H9 (cell line): Measurements from ENCODE around the gene ALG14. TPM values are rescaled to one million over a fixed set of nuclear protein-coding genes. Genes with fewer than 3 reads are reported as not detected.

Source experiments
- DNase-seq: peaks from one replicate; pipeline ENCODE4 v3.0.0-alpha.2; 2017
- H2AFZ ChIP-seq: one replicate; pipeline ENCODE4 v1.6.1; 2013; ENCODE audit warnings: mild to moderate bottlenecking, low read length, control low read depth, moderate library complexity
- H2AK5ac ChIP-seq: 2 replicates; pipeline ENCODE4 v1.6.1; 2013; ENCODE audit warnings: low read length, control low read depth, mixed read lengths; ENCODE audit not compliant: insufficient read length
- H2BK120ac ChIP-seq: one replicate; pipeline ENCODE4 v1.6.1; 2013; ENCODE audit warnings: low read depth, mild to moderate bottlenecking, low read length, control low read depth, inconsistent platforms; ENCODE audit not compliant: poor library complexity, severe bottlenecking
- H2BK12ac ChIP-seq: 2 replicates; pipeline ENCODE4 v1.6.1; 2013; ENCODE audit warnings: low read length, control low read depth, mixed read lengths, low read depth; ENCODE audit not compliant: insufficient read length
- H2BK15ac ChIP-seq: 2 replicates; pipeline ENCODE4 v1.6.1; 2013; ENCODE audit warnings: low read depth, low read length, control low read depth
- H2BK20ac ChIP-seq: one replicate; pipeline ENCODE4 v1.6.1; 2013; ENCODE audit warnings: low read depth, mild to moderate bottlenecking, low read length, control low read depth, inconsistent platforms; ENCODE audit not compliant: poor library complexity, severe bottlenecking
- H2BK5ac ChIP-seq: 2 replicates; pipeline ENCODE4 v1.6.1; 2013; ENCODE audit warnings: low read length, control low read depth, mixed read lengths; ENCODE audit not compliant: insufficient read length
- H3K14ac ChIP-seq: 2 replicates; pipeline ENCODE4 v1.6.1; 2013; ENCODE audit warnings: low read length, control low read depth; ENCODE audit not compliant: insufficient read depth
- H3K18ac ChIP-seq: 2 replicates; pipeline ENCODE4 v1.6.1; 2013; ENCODE audit warnings: low read depth, mild to moderate bottlenecking, mixed read lengths, low read length, control low read depth; ENCODE audit not compliant: insufficient read length
- H3K23ac ChIP-seq: 2 replicates; pipeline ENCODE4 v1.6.1; 2013; ENCODE audit warnings: low read length, control low read depth, mixed read lengths, low read depth; ENCODE audit not compliant: insufficient read length
- H3K23me2 ChIP-seq: 2 replicates; pipeline ENCODE4 v1.6.1; 2013; ENCODE audit warnings: low read depth, mild to moderate bottlenecking, mixed read lengths, low read length, control low read depth; ENCODE audit not compliant: insufficient read length, poor library complexity, severe bottlenecking
- H3K27ac ChIP-seq: 2 replicates; pipeline ENCODE4 v1.5.1; 2013; ENCODE audit warnings: low read length, control low read depth, mixed read lengths, low read depth; ENCODE audit not compliant: insufficient read length
- H3K27me3 ChIP-seq: 2 replicates; pipeline ENCODE4 v1.6.1; 2013; ENCODE audit warnings: low read length, control low read depth, inconsistent platforms; ENCODE audit not compliant: insufficient read depth
- H3K4ac ChIP-seq: 2 replicates; pipeline ENCODE4 v1.6.1; 2013; ENCODE audit warnings: low read depth, mild to moderate bottlenecking, control low read depth, inconsistent platforms, low read length, moderate library complexity
- H3K4me1 ChIP-seq: 2 replicates; pipeline ENCODE4 v1.6.1; 2013; ENCODE audit warnings: low read length, control low read depth, inconsistent platforms; ENCODE audit not compliant: insufficient read depth
- H3K4me2 ChIP-seq: 2 replicates; pipeline ENCODE4 v1.6.1; 2013; ENCODE audit warnings: low read length, control low read depth, mixed read lengths; ENCODE audit not compliant: insufficient read length, insufficient read depth
- H3K56ac ChIP-seq: 2 replicates; pipeline ENCODE4 v1.6.1; 2013; ENCODE audit warnings: low read depth, mild to moderate bottlenecking, mixed read lengths, low read length, control low read depth; ENCODE audit not compliant: insufficient read length
- H3K79me1 ChIP-seq: 2 replicates; pipeline ENCODE4 v1.6.1; 2013; ENCODE audit warnings: low read depth, mild to moderate bottlenecking, moderate library complexity, low read length, control low read depth, inconsistent platforms; ENCODE audit not compliant: insufficient read depth, poor library complexity, severe bottlenecking
- H3K79me2 ChIP-seq: 2 replicates; pipeline ENCODE4 v1.6.1; 2013; ENCODE audit warnings: low read length, control low read depth, inconsistent platforms; ENCODE audit not compliant: insufficient read depth
- H3K9ac ChIP-seq: 2 replicates; pipeline ENCODE4 v1.6.1; 2013; ENCODE audit warnings: low read length, control low read depth, mixed read lengths; ENCODE audit not compliant: insufficient read length; ENCODE audit errors: extremely low read depth
- H3K9me3 ChIP-seq: one replicate; pipeline ENCODE4 v1.6.1; 2013; ENCODE audit warnings: low read depth, low read length, inconsistent platforms; ENCODE audit not compliant: control insufficient read depth
- H3T11ph ChIP-seq: one replicate; pipeline ENCODE4 v1.6.1; 2013; ENCODE audit warnings: mild to moderate bottlenecking, low read length, control low read depth, inconsistent platforms
- H4K20me1 ChIP-seq: one replicate; pipeline ENCODE4 v1.6.1; 2013; ENCODE audit not compliant: control insufficient read depth, insufficient read length, insufficient read depth
- H4K5ac ChIP-seq: 2 replicates; pipeline ENCODE4 v1.6.1; 2013; ENCODE audit warnings: low read depth, mild to moderate bottlenecking, mixed read lengths, low read length, control low read depth; ENCODE audit not compliant: insufficient read length
- H4K8ac ChIP-seq: replicated peaks from 2 replicates; pipeline ENCODE4 v1.6.1; 2013; ENCODE audit warnings: low read length, control low read depth, mixed read lengths, low read depth; ENCODE audit not compliant: insufficient read length
- H4K91ac ChIP-seq: 2 replicates; pipeline ENCODE4 v1.6.1; 2013; ENCODE audit warnings: low read depth, mild to moderate bottlenecking, moderate library complexity, mixed read lengths, low read length, control low read depth; ENCODE audit not compliant: insufficient read length
- H3K27ac Mint-ChIP-seq, 3 experiments: 2 replicates in 2 of 3; 3 replicates in 1 of 3; pipeline ENCODE4 v1.8.0; 2020 to 2021; ENCODE audit warnings: mixed read lengths in 3 of 3, mild to moderate bottlenecking in 1 of 3, moderate library complexity in 1 of 3
- H3K27me3 Mint-ChIP-seq: 2 replicates; pipeline ENCODE4 v1.8.0; 2021; ENCODE audit warnings: low read depth, mild to moderate bottlenecking, moderate library complexity, mixed read lengths
- H3K36me3 Mint-ChIP-seq, 3 experiments: 2 replicates in 2 of 3; 3 replicates in 1 of 3; pipeline ENCODE4 v1.8.0; 2020 to 2021; ENCODE audit warnings: low read depth in 3 of 3, mixed read lengths in 3 of 3; ENCODE audit not compliant: insufficient read depth in 1 of 3
- H3K4me1 Mint-ChIP-seq, 2 experiments: 2 replicates each; pipeline ENCODE4 v1.8.0; 2020; ENCODE audit warnings: mixed read lengths in 2 of 2
- H3K4me3 Mint-ChIP-seq, 2 experiments: 2 replicates in 1 of 2; 3 replicates in 1 of 2; pipeline ENCODE4 v1.8.0; 2020 to 2021; ENCODE audit warnings: mild to moderate bottlenecking in 2 of 2, mixed read lengths in 2 of 2, moderate library complexity in 1 of 2
- H3K9me3 Mint-ChIP-seq, 2 experiments: 2 replicates in 1 of 2; 3 replicates in 1 of 2; pipeline ENCODE4 v1.8.0; 2020; ENCODE audit warnings: mild to moderate bottlenecking in 2 of 2, mixed read lengths in 2 of 2, moderate library complexity in 1 of 2
- WGBS: extraction: QIAGEN DNeasy Blood & Tissue Kit; methylation state at CpG from one replicate; pipeline ENCODE4 v1.1.7; 2013; ENCODE audit warnings: missing lambda C conversion rate, low lambda C conversion rate, mixed read lengths; ENCODE audit not compliant: insufficient read length; ENCODE audit errors: extremely low coverage; 5-methylcytosine and 5-hydroxymethylcytosine counted together
- total RNA-seq: library from RNA; stranded (reverse); gene quantifications from 2 replicates; pipeline ENCODE4 v1.2.1, GENCODE V29; 2021
- TF ChIP-seq, protein P1 (sequence below): fragments of 200-600 bp; sonication (generic); conservative IDR thresholded peaks from 3 replicates; pipeline ENCODE4 v1.8.0; 2021; ENCODE audit warnings: antibody characterized with exemption, mild to moderate bottlenecking

The ALG14 gene
- total RNA-seq, 1 experiment from 2014 or later: 2.5 TPM

DNA sequence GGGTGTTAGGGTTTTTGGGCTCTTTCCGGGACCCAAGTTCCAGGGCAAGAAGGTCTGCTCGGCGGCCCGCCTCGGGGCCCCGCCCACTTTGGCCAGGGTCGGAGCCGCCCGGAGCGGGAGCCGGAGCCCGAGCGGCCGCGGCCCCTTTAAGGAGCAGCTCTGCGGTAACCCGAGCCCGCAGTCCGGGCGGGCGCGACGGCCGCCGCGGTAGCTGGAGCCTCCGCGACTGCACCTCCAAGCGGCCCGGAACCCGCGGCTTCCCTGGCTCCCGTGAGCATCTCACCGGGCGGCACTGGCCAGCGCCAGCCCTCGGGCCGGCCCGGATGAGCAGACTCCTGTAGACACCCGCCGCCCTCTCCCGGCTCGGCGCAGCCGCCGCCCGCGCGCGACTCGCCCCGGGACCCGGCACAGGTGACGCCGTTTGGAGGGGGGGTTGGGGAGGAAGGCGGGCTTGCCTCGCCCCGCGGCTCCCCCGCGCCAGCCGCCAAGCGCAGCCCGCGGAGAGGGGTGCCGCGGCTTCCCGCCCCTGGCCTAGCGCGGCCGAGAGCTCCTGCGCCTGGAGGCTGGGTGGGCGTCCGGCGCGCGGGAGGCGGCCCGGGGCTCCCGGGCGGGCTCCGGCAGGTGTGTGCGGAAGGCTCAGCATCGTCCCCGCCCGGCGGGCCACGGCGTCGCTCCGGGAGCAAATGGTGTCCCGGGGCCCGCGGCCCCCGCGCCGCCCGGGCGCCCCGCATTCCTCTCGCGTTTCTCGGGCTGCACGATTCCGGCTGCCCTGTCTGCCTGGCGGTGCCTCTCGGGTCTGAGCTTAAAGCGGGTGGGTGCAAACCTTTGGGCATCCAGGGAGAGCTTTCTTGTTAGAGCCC, 44.7 kb upstream of the ALG14 start, which contains the start of gene TLCD4:
Gene TLCD4, plus strand, starts transcription at position 149 of the 860 bp plus-strand sequence. CDS start 26,547 bp downstream, outside the sequence.
- H2AK5ac ChIP-seq: no peak within 1 kb of the TSS
- no peaks in the 10 kb centered on the region for H3K79me2 ChIP-seq
- H3K4me3 Mint-ChIP-seq: peak within 1 kb of the TSS; percentile 84 to 96
- H4K91ac ChIP-seq: no peak within 1 kb of the TSS
- no peak within 1 kb of the TSS for H2BK20ac ChIP-seq
- no peak within 1 kb of the TSS for H4K8ac ChIP-seq
- H3K36me3 Mint-ChIP-seq: no peaks in the 10 kb centered on the region
- peak within 1 kb of the TSS; percentile 87 for H2AFZ ChIP-seq
- no peak within 1 kb of the TSS for H3K27ac ChIP-seq
- no peak within 1 kb of the TSS for H3K4ac ChIP-seq
- TF ChIP-seq, protein P1, sequence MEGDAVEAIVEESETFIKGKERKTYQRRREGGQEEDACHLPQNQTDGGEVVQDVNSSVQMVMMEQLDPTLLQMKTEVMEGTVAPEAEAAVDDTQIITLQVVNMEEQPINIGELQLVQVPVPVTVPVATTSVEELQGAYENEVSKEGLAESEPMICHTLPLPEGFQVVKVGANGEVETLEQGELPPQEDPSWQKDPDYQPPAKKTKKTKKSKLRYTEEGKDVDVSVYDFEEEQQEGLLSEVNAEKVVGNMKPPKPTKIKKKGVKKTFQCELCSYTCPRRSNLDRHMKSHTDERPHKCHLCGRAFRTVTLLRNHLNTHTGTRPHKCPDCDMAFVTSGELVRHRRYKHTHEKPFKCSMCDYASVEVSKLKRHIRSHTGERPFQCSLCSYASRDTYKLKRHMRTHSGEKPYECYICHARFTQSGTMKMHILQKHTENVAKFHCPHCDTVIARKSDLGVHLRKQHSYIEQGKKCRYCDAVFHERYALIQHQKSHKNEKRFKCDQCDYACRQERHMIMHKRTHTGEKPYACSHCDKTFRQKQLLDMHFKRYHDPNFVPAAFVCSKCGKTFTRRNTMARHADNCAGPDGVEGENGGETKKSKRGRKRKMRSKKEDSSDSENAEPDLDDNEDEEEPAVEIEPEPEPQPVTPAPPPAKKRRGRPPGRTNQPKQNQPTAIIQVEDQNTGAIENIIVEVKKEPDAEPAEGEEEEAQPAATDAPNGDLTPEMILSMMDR: no peak
- no peak within 1 kb of the TSS for H4K5ac ChIP-seq
- H3K4me2 ChIP-seq: peak within 1 kb of the TSS; percentile 87
- H3K9me3 Mint-ChIP-seq: no peaks in the 10 kb centered on the region
- H3K4me1 Mint-ChIP-seq: peaks cover 21 to 24% of the 10 kb centered on the region in 2 experiments
- no peaks in the 10 kb centered on the region for H3K4me1 ChIP-seq
- H3T11ph ChIP-seq: no peak within 1 kb of the TSS
- H2BK120ac ChIP-seq: no peak within 1 kb of the TSS
- no peaks in the 10 kb centered on the region for H4K20me1 ChIP-seq
- H3K27me3 Mint-ChIP-seq: peaks cover 15% of the 10 kb centered on the region
- H3K14ac ChIP-seq: 0 out of 2 replicates have a peak within 1 kb of the TSS, but pooled peaks have one; percentile 28
- H2BK12ac ChIP-seq: no peak within 1 kb of the TSS
- no peak within 1 kb of the TSS for H3K23ac ChIP-seq
- H2BK15ac ChIP-seq: no peak within 1 kb of the TSS
- peak within 1 kb of the TSS; percentile 75 for H3K9ac ChIP-seq
- no peak within 1 kb of the TSS for H2BK5ac ChIP-seq
- no peaks in the 10 kb centered on the region for H3K79me1 ChIP-seq
- 0 out of 7 replicates have a peak within 1 kb of the TSS, but pooled peaks of 1 of the 3 experiments have one; percentile 65 for H3K27ac Mint-ChIP-seq
- H3K18ac ChIP-seq: no peak within 1 kb of the TSS
- H3K9me3 ChIP-seq: no peaks in the 10 kb centered on the region
- H3K23me2 ChIP-seq: peaks cover 8% of the 10 kb centered on the region
- WGBS: no CpG with 5 or more reads among the region's 108 CpGs
- H3K27me3 ChIP-seq: no peaks in the 10 kb centered on the region; the same call in 1 of the 2 replicates
- peak; percentile 79 for DNase-seq
- H3K56ac ChIP-seq: no peak within 1 kb of the TSS
